Activated CD4-positive, CD25-positive, alpha-beta regulatory T cell treated with anti-CD3 and anti-CD28 coated beads, Interleukin-2, amount 50 U/mL, for 72 hours (primary cell): Measurements from ENCODE around the gene MAP6.

Source experiments
- DNase-seq: peaks from one replicate; pipeline ENCODE4 v3.0.0; 2021

MAP6 gene

GRCh38 chr11:75547177-75547576 is 121.7 kb downstream of the MAP6 start:
- DNase-seq, result no peak

GRCh38 chr11:75543806-75544205 is 125.0 kb downstream of the MAP6 start:
- DNase-seq, result no peak

GRCh38 chr11:75542088-75542438 is 126.8 kb downstream of the MAP6 start:
- DNase-seq, result no peak

GRCh38 chr11:75541193-75542087 is 127.4 kb downstream of the MAP6 start:
- DNase-seq, result no peak

GRCh38 chr11:75539459-75540334 is 129.1 kb downstream of the MAP6 start:
- DNase-seq, result no peak

- DNase-seq, result no peak
Observed at GRCh38 chr11:75538150-75538942, 130.5 kb downstream of the MAP6 start.

- no peak for DNase-seq
Observed at GRCh38 chr11:75537740-75538139, 131.1 kb downstream of the MAP6 start.
